ENCODE measurements around the gene MAFF. TPM values are rescaled to one million over a fixed set of nuclear protein-coding genes. Genes with fewer than 3 reads are reported as not detected.

The MAFF gene
- total and polyA plus RNA-seq, 2 donors (not counting 1 experiment from before 2014, with no cell fraction given), result 8.8 to 26.3 TPM

DNA sequence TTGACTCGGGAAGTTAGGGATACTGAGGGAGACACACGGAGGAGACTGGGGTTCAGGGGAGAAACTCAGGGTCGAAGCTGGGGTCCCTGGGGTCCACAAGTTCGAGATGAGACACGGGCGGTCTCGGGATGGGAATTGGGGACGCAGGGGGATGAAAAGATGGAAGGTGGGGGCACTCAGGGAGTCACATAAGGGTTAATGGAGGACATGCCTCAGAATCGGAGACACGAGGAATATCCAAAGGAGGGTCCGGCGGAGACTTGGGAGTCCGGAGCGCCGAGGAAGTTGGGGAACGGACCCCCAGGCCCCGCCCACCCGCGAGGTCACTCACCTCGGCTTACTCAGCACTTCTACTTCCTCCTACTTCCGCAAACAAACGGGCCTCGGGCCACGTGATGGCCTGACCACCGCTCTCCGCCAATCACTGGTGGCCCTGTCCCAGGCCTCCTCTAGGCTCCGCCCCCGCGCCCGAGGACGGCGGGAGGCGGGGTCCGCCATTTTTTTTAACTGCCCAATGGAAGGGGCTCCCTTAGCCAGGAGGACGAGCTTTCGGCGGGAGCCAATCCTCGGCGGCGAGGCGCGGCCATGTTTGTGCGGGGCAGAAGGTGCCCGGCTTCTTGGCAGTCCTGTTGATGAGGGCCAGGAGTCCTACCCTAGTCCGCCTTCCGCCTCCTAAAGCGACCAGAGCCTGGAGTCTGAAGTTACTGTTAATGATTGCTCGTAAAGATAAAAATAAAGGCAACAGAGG, 20.2 kb upstream of the MAFF start, which contains the start of gene PLA2G6:
Gene PLA2G6 (minus strand): TSS at position 378 of the 748 bp plus-strand sequence. CDS start 12,404 bp downstream, outside the sequence.
- TF ChIP-seq, protein P1, sequence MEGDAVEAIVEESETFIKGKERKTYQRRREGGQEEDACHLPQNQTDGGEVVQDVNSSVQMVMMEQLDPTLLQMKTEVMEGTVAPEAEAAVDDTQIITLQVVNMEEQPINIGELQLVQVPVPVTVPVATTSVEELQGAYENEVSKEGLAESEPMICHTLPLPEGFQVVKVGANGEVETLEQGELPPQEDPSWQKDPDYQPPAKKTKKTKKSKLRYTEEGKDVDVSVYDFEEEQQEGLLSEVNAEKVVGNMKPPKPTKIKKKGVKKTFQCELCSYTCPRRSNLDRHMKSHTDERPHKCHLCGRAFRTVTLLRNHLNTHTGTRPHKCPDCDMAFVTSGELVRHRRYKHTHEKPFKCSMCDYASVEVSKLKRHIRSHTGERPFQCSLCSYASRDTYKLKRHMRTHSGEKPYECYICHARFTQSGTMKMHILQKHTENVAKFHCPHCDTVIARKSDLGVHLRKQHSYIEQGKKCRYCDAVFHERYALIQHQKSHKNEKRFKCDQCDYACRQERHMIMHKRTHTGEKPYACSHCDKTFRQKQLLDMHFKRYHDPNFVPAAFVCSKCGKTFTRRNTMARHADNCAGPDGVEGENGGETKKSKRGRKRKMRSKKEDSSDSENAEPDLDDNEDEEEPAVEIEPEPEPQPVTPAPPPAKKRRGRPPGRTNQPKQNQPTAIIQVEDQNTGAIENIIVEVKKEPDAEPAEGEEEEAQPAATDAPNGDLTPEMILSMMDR (conservative IDR thresholded peaks at IDR 0.05 in 1 of 2, IDR thresholded peaks at IDR 0.05 in 1 of 2; ENCODE audit: low read depth in 1 of 2, low read length in 2 of 2), result no peak
- no peak for TF ChIP-seq EZH2 (IDR thresholded peaks at IDR 0.05; ENCODE audit: low read length, missing control alignments)
- Histone ChIP-seq H3K27ac (ENCODE audit: insufficient read depth, low read length) (peak within 1 kb of the TSS; percentile 94), H3K79me2 (ENCODE audit: control insufficient read depth, insufficient read depth, low read length) (no peaks in the 10 kb centered on the region), H3K4me3 (replicated peaks in 1 of 4; ENCODE audit: control extremely low read depth in 1 of 4, insufficient read depth in 1 of 4, low read depth in 3 of 4, low read length in 4 of 4) (peak within 1 kb of the TSS; percentile 34 to 74 (median 52)), H2AFZ (ENCODE audit: low read length) (peak within 1 kb of the TSS; percentile 78), H4K20me1 (ENCODE audit: control insufficient read depth, extremely low read depth, insufficient read depth, low read length) (no peaks in the 10 kb centered on the region), H3K9ac (ENCODE audit: insufficient read depth, low read length) (peak within 1 kb of the TSS; percentile 73), H3K27me3 (ENCODE audit: control insufficient read depth, insufficient read depth, low read length) (no peaks in the 10 kb centered on the region), H3K36me3 (ENCODE audit: control insufficient read depth, insufficient read depth, low read length) (no peaks in the 10 kb centered on the region), H3K4me1 (ENCODE audit: control insufficient read depth, extremely low read depth, insufficient read depth, low read length) (peaks cover 22% of the 10 kb centered on the region), H3K4me2 (ENCODE audit: extremely low read depth, insufficient read depth, low read length) (peak within 1 kb of the TSS; percentile 81), H3K9me3 (ENCODE audit: control insufficient read depth, insufficient read depth, low read depth, low read length) (no peaks in the 10 kb centered on the region)
- DNase-seq (ENCODE audit: low read depth in 2 of 2), result peak; percentile 98 to 99

DNA sequence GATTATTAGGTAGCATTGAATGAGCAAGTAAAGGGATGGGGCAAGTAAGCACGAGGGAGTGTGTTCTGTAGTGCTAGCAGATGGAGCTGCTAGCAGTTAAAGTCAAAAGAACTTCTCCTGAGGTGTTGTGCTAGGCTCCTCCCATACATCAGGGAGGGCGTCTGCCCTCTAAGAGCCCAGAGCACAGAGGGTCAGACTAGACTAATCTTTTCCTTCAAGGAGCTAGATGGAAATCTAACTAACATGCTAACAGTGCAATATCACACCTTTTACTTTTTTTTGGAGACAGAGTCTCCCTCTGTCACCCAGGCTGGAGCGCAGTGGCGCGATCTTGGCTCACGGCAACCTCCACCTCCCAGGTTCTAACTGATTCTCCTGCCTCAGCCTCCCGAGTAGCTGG, 17.0 kb upstream of the MAFF start:
- Histone ChIP-seq H3K27me3 (ENCODE audit: control insufficient read depth, insufficient read depth, low read length) (no peaks in the 10 kb centered on the region), H3K4me2 (ENCODE audit: extremely low read depth, insufficient read depth, low read length) (no peak overlapping the region), H2AFZ (ENCODE audit: low read length) (no peak overlapping the region), H3K79me2 (ENCODE audit: control insufficient read depth, insufficient read depth, low read length) (no peaks in the 10 kb centered on the region), H3K4me1 (ENCODE audit: control insufficient read depth, extremely low read depth, insufficient read depth, low read length) (peaks cover 14% of the 10 kb centered on the region), H3K4me3 (replicated peaks in 1 of 4; ENCODE audit: control extremely low read depth in 1 of 4, insufficient read depth in 1 of 4, low read depth in 3 of 4, low read length in 4 of 4) (no peak overlapping the region), H3K9me3 (ENCODE audit: control insufficient read depth, insufficient read depth, low read depth, low read length) (no peaks in the 10 kb centered on the region), H4K20me1 (ENCODE audit: control insufficient read depth, extremely low read depth, insufficient read depth, low read length) (no peaks in the 10 kb centered on the region), H3K36me3 (ENCODE audit: control insufficient read depth, insufficient read depth, low read length) (no peaks in the 10 kb centered on the region), H3K9ac (ENCODE audit: insufficient read depth, low read length) (no peak overlapping the region), H3K27ac (ENCODE audit: insufficient read depth, low read length) (no peak overlapping the region)
- TF ChIP-seq, protein P1 (conservative IDR thresholded peaks at IDR 0.05 in 1 of 2, IDR thresholded peaks at IDR 0.05 in 1 of 2; ENCODE audit: low read depth in 1 of 2, low read length in 2 of 2), result no peak
- no peak for DNase-seq (ENCODE audit: low read depth in 2 of 2)

DNA sequence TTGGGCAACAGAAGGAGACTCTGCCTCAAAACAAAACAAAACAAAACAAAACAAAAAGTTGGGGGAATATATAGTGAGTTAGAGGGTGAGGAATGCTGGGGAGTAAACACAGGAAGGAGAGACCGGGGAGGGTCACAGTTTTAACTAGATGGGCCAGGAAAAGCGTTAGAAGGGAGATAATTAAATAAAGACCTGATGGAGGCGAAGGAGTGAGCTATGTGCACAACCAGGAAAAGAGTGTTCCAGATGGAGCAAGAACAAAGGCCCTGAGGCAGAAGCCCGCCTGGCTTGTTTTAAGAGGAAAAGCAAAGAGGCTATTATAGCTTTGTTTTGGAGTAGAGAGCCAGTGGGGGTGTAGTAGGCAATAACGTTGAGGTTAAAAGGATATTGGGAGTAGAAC, 15.4 kb upstream of the MAFF start:
- peak overlapping the region; percentile 20 for H3K4me2 ChIP-seq (ENCODE audit: extremely low read depth, insufficient read depth, low read length)
- H3K4me3 ChIP-seq (replicated peaks in 1 of 4; ENCODE audit: control extremely low read depth in 1 of 4, insufficient read depth in 1 of 4, low read depth in 3 of 4, low read length in 4 of 4), result no peak overlapping the region
- no peaks in the 10 kb centered on the region for H3K36me3 ChIP-seq (ENCODE audit: control insufficient read depth, insufficient read depth, low read length)
- no peaks in the 10 kb centered on the region for H4K20me1 ChIP-seq (ENCODE audit: control insufficient read depth, extremely low read depth, insufficient read depth, low read length)
- H2AFZ ChIP-seq (ENCODE audit: low read length), result peak overlapping the region; percentile 18
- TF ChIP-seq, protein P1 (conservative IDR thresholded peaks at IDR 0.05 in 1 of 2, IDR thresholded peaks at IDR 0.05 in 1 of 2; ENCODE audit: low read depth in 1 of 2, low read length in 2 of 2), result no peak
- TF ChIP-seq EZH2 (IDR thresholded peaks at IDR 0.05; ENCODE audit: low read length, missing control alignments), result no peak
- H3K9me3 ChIP-seq (ENCODE audit: control insufficient read depth, insufficient read depth, low read depth, low read length), result no peaks in the 10 kb centered on the region
- H3K79me2 ChIP-seq (ENCODE audit: control insufficient read depth, insufficient read depth, low read length), result no peaks in the 10 kb centered on the region
- DNase-seq (ENCODE audit: low read depth in 2 of 2), result no peak
- H3K4me1 ChIP-seq (ENCODE audit: control insufficient read depth, extremely low read depth, insufficient read depth, low read length), result peaks cover 2% of the 10 kb centered on the region
- H3K27me3 ChIP-seq (ENCODE audit: control insufficient read depth, insufficient read depth, low read length), result no peaks in the 10 kb centered on the region
- no peak overlapping the region for H3K27ac ChIP-seq (ENCODE audit: insufficient read depth, low read length)
- H3K9ac ChIP-seq (ENCODE audit: insufficient read depth, low read length), result no peak overlapping the region

All from fibroblast of lung (primary cell).